ENCODE data around the gene LIPN. TPM values are rescaled to one million over a fixed set of nuclear protein-coding genes. Genes with fewer than 3 reads are reported as not detected.
A peak's percentile ranks its signal among the peaks of the same experiment; 100 is the strongest.

The LIPN gene
- total RNA-seq, 2 donors from 2014 or later, result not detected

DNA sequence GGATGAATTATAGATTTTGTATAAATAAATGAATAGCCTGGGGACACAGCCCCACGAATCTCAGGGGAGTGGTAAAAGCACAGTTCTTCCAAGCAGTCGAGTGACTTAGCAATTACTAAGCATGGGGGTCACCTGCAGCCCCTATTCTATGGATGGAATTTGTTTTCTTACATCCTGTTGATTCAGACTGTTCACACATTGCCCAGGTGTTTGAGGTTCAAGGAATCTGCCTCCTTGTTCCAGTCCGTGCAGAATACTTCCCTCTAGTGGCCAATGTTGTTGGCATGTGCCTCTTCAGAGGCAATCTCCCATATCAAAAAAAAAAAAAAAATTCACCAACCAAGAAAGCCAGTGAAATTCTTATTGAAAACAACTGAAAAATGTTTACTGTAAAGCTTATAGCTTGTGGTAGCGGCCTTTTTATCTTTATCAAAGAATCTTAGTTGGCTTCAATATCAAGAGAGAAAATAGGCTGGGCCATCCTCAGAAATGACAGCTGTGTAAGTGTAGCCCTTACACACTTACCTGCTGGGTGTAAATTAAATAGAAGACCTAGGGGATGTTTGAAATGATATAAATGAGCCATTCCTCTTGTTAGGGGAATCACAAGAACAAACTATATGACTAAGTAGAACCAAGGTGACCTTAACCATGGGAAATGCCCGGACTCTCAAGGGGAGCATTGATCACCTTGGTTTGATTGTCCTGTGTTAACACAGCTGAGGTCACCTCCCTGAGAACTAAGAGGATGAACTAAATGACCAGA lies 50.6 kb downstream of the LIPN start:
- Histone ChIP-seq H3K27me3 (no peaks in the 10 kb centered on the region), H3K36me3 (no peaks in the 10 kb centered on the region), H3K4me1 (no peaks in the 10 kb centered on the region), H3K27ac (no peak overlapping the region), H3K9me3 (no peaks in the 10 kb centered on the region), H3K9ac (ENCODE audit: low read depth in 2 of 2, low read length in 2 of 2) (no peak overlapping the region), H3K4me3 (no peak overlapping the region)
- DNase-seq, result peak; percentile 33
- TF ChIP-seq, protein P1, sequence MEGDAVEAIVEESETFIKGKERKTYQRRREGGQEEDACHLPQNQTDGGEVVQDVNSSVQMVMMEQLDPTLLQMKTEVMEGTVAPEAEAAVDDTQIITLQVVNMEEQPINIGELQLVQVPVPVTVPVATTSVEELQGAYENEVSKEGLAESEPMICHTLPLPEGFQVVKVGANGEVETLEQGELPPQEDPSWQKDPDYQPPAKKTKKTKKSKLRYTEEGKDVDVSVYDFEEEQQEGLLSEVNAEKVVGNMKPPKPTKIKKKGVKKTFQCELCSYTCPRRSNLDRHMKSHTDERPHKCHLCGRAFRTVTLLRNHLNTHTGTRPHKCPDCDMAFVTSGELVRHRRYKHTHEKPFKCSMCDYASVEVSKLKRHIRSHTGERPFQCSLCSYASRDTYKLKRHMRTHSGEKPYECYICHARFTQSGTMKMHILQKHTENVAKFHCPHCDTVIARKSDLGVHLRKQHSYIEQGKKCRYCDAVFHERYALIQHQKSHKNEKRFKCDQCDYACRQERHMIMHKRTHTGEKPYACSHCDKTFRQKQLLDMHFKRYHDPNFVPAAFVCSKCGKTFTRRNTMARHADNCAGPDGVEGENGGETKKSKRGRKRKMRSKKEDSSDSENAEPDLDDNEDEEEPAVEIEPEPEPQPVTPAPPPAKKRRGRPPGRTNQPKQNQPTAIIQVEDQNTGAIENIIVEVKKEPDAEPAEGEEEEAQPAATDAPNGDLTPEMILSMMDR (IDR thresholded peaks at IDR 0.05), result peak; percentile 61
- intact Hi-C loops (cut with DNase I), result no loop called here

DNA sequence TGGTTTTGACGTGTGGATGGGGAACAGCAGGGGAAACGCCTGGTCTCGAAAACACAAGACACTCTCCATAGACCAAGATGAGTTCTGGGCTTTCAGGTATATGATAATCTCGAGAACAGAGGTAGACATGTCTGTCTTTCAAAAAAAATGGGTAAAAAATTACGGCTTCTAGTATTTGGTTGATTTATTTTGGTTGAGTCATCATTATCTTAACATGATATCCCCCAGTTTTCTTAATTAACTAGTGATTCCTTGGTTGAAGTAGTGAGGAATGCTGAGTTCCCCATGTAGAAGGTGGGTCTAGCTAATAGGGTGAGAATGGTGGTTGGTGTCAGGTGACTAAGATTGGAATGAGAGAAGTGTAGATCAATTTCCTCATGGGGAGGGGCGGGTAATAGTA lies 53.4 kb downstream of the LIPN start:
- H3K4me1 ChIP-seq, result no peaks in the 10 kb centered on the region
- H3K36me3 ChIP-seq, result no peaks in the 10 kb centered on the region
- no peaks in the 10 kb centered on the region for H3K27me3 ChIP-seq
- TF ChIP-seq, protein P1 (IDR thresholded peaks at IDR 0.05), result no peak
- no peaks in the 10 kb centered on the region for H3K9me3 ChIP-seq
- no peak overlapping the region for H3K4me3 ChIP-seq
- H3K27ac ChIP-seq, result no peak overlapping the region
- H3K9ac ChIP-seq (ENCODE audit: low read depth in 2 of 2, low read length in 2 of 2), result no peak overlapping the region
- intact Hi-C loops (cut with DNase I), result no loop called here
- DNase-seq, result no peak

GRCh38 chr10:88819290-88819689 lies 59.5 kb downstream of the LIPN start:
- DNase-seq, result no peak
- Histone ChIP-seq H3K27me3 (no peaks in the 10 kb centered on the region), H3K4me3 (no peak overlapping the region), H3K27ac (no peak overlapping the region), H3K9me3 (no peaks in the 10 kb centered on the region), H3K9ac (ENCODE audit: low read depth in 2 of 2, low read length in 2 of 2) (no peak overlapping the region), H3K36me3 (no peaks in the 10 kb centered on the region), H3K4me1 (no peaks in the 10 kb centered on the region)
- TF ChIP-seq, protein P1 (IDR thresholded peaks at IDR 0.05), result no peak
- intact Hi-C loops (cut with DNase I), result no loop called here

- Histone ChIP-seq H3K9ac (ENCODE audit: low read depth in 2 of 2, low read length in 2 of 2) (no peak overlapping the region), H3K4me1 (no peaks in the 10 kb centered on the region), H3K4me3 (no peak overlapping the region), H3K27me3 (no peaks in the 10 kb centered on the region), H3K36me3 (no peaks in the 10 kb centered on the region), H3K27ac (no peak overlapping the region), H3K9me3 (no peaks in the 10 kb centered on the region)
- TF ChIP-seq, protein P1 (IDR thresholded peaks at IDR 0.05), result no peak
- no peak for DNase-seq
- intact Hi-C loops (cut with DNase I), result no loop called here
Observed at GRCh38 chr10:88820748-88821401, 61.1 kb downstream of the LIPN start.

DNA sequence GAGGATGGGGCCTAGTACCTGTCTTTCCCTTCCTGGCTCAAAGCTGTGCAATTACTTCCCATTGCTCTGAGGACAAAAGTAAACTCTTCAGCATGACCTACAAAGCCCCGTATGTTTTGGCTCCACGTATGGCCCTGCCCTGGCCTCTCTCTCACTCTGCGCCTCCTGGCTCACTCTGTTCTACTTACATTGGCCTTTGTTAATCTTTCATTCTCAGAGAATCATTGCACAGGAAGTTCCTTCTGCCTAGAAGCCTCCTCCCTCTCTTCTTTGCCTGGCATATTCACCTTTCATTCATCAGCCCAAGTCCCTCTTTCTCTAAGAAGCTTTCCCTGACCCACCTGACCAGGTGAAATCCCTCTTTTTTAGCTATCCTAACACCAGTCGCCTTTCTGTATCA lies 66.6 kb downstream of the LIPN start:
- TF ChIP-seq, protein P1 (IDR thresholded peaks at IDR 0.05), result no peak
- H3K36me3 ChIP-seq, result no peaks in the 10 kb centered on the region
- H3K4me1 ChIP-seq, result no peaks in the 10 kb centered on the region
- intact Hi-C loops (cut with DNase I), result no loop called here
- no peak for DNase-seq
- H3K9me3 ChIP-seq, result no peaks in the 10 kb centered on the region
- no peak overlapping the region for H3K27ac ChIP-seq
- no peaks in the 10 kb centered on the region for H3K27me3 ChIP-seq
- H3K4me3 ChIP-seq, result no peak overlapping the region
- no peak overlapping the region for H3K9ac ChIP-seq (ENCODE audit: low read depth in 2 of 2, low read length in 2 of 2)

Measured in colonic mucosa (tissue), 4 donors.